NCI-H2196 (cell line): ENCODE measurements around the gene UBE2U.
"Not testable (repeated sequence)": the region's sequence is repeated elsewhere in the genome, so short reads cannot be mapped to it uniquely, and the experiment has no call there.

ENCODE experiments used
- DNase-seq: peaks from one replicate; lab custom pipeline; 2025; ENCODE audit not compliant: unreplicated experiment; lab: John Stamatoyannopoulos, UW

UBE2U gene

GRCh38 chr1:64192290-64192689 is 11.1 kb upstream of the UBE2U start:
- no peak for DNase-seq

GRCh38 chr1:64194168-64195080 is 9.0 kb upstream of the UBE2U start:
- DNase-seq, result no peak

- no peak for DNase-seq
These were observed 8.4 kb upstream of the UBE2U start for GRCh38 chr1:64195081-64195395.

- no peak for DNase-seq
These were observed 7.2 kb upstream of the UBE2U start for GRCh38 chr1:64196074-64196870.

GRCh38 chr1:64197076-64197475 is 6.3 kb upstream of the UBE2U start:
- no peak for DNase-seq

GRCh38 chr1:64199154-64199553 is 4.3 kb upstream of the UBE2U start:
- DNase-seq, result no peak

GRCh38 chr1:64200064-64200463 is 3.4 kb upstream of the UBE2U start:
- no peak for DNase-seq

GRCh38 chr1:64209221-64209620 is 5.8 kb downstream of the UBE2U start:
- DNase-seq, result no peak

- DNase-seq, result no peak
These were observed 8.6 kb downstream of the UBE2U start for GRCh38 chr1:64212031-64212430.

- DNase-seq, result no peak
These were observed 12.2 kb downstream of the UBE2U start for GRCh38 chr1:64215576-64215975.

GRCh38 chr1:64220241-64220640 is 16.8 kb downstream of the UBE2U start:
- DNase-seq, result no peak

- no peak for DNase-seq
These were observed 20.1 kb downstream of the UBE2U start for GRCh38 chr1:64223329-64224151.

- DNase-seq, result not testable (repeated sequence)
These were observed 20.8 kb downstream of the UBE2U start for GRCh38 chr1:64224236-64224635.

GRCh38 chr1:64228167-64228957 is 24.9 kb downstream of the UBE2U start:
- no peak for DNase-seq

GRCh38 chr1:64229307-64229706 is 25.9 kb downstream of the UBE2U start:
- peak; percentile 35 for DNase-seq

GRCh38 chr1:64231153-64231552 is 27.7 kb downstream of the UBE2U start:
- peak; percentile 63 for DNase-seq

GRCh38 chr1:64231654-64232053 is 28.2 kb downstream of the UBE2U start:
- no peak for DNase-seq

GRCh38 chr1:64234714-64235113 is 31.3 kb downstream of the UBE2U start:
- DNase-seq, result no peak

GRCh38 chr1:64235181-64235580 is 31.8 kb downstream of the UBE2U start:
- no peak for DNase-seq

- no peak for DNase-seq
These were observed 32.5 kb downstream of the UBE2U start for GRCh38 chr1:64235910-64236309.

- no peak for DNase-seq
These were observed 33.1 kb downstream of the UBE2U start for GRCh38 chr1:64236541-64236954.
